HG03045 (cell line): Measurements from ENCODE around the gene MPST.

Experiments used
- ATAC-seq: cut with Tn5 transposase; IDR thresholded peaks from one replicate; pipeline ENCODE4 v1.9.1; 2021; ENCODE audit warnings: mild to moderate bottlenecking, moderate library complexity; ENCODE audit not compliant: unreplicated experiment

MPST gene

GRCh38 chr22:37043828-37044538 is 24.4 kb downstream of the MPST start:
- no peak for ATAC-seq

GRCh38 chr22:37044634-37045625 is 25.4 kb downstream of the MPST start:
- ATAC-seq: no peak

GRCh38 chr22:37045958-37046357 is 26.4 kb downstream of the MPST start:
- no peak for ATAC-seq

- ATAC-seq: no peak
Measured at GRCh38 chr22:37046589-37046988, 27.0 kb downstream of the MPST start.

GRCh38 chr22:37047006-37047405 is 27.5 kb downstream of the MPST start:
- ATAC-seq: no peak

- no peak for ATAC-seq
Measured at GRCh38 chr22:37048133-37048532, 28.6 kb downstream of the MPST start.

GRCh38 chr22:37049224-37049623 is 29.7 kb downstream of the MPST start:
- ATAC-seq: no peak

- no peak for ATAC-seq
Measured at GRCh38 chr22:37050913-37051312, 31.4 kb downstream of the MPST start.

- ATAC-seq: peak; percentile 75
Measured at GRCh38 chr22:37051391-37052385, 32.1 kb downstream of the MPST start, which contains the start of gene KCTD17. TSS of gene KCTD17 (plus strand) at chr22:37051742. CDS start at chr22:37051761, 19 bp downstream.

GRCh38 chr22:37052386-37053309 is 33.1 kb downstream of the MPST start:
- ATAC-seq: no peak

GRCh38 chr22:37053310-37054055 is 33.9 kb downstream of the MPST start:
- ATAC-seq: no peak

GRCh38 chr22:37054056-37054395 is 34.5 kb downstream of the MPST start:
- ATAC-seq: no peak

GRCh38 chr22:37054600-37055365 is 35.2 kb downstream of the MPST start:
- ATAC-seq: no peak

GRCh38 chr22:37056246-37056645 is 36.7 kb downstream of the MPST start:
- no peak for ATAC-seq

GRCh38 chr22:37057226-37057625 is 37.7 kb downstream of the MPST start:
- no peak for ATAC-seq

- ATAC-seq: no peak
Measured at GRCh38 chr22:37057796-37058510, 38.4 kb downstream of the MPST start.

- no peak for ATAC-seq
Measured at GRCh38 chr22:37058917-37059701, 39.6 kb downstream of the MPST start.
